ENCODE data around the gene SLC22A16.

The SLC22A16 gene

DNA sequence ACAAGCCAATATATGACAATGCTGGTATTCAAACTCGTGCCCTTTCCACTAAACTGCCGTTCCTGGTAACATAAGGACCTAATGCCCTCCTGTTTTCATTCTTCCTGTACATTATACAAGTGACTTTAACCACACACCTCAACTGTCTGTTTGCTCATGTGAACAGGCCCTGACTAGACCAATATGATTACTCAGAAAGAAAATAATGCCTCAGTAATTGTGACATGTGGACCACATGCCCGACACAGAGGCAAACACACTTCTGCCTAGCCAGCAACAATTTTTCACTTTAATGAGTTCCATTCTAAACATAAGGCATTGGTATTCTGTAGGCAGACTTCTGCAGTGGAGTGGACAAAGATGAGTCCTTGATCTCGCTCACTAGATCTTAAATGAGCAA lies 30.0 kb downstream of the SLC22A16 start:
- no peaks in the 10 kb centered on the region for H3K9me3 ChIP-seq (ENCODE audit: control insufficient read depth in 1 of 2, low read length in 2 of 2)
- no peaks in the 10 kb centered on the region for H3K36me3 ChIP-seq (ENCODE audit: control insufficient read depth in 1 of 2, insufficient read depth in 2 of 2, low read length in 2 of 2)
- H3K4me3 ChIP-seq (ENCODE audit: low read depth in 1 of 2, low read length in 2 of 2) = no peak overlapping the region
- no peak overlapping the region for H3K27ac ChIP-seq (ENCODE audit: low read length)
- H3K4me1 ChIP-seq (ENCODE audit: control insufficient read depth in 1 of 2, insufficient read depth in 2 of 2, low read length in 2 of 2) = no peaks in the 10 kb centered on the region
- no peaks in the 10 kb centered on the region for H3K27me3 ChIP-seq (ENCODE audit: low read depth, low read length)

- H3K9me3 ChIP-seq (ENCODE audit: control insufficient read depth in 1 of 2, low read length in 2 of 2) = peaks cover 0 to 3% of the 10 kb centered on the region in 2 donors
- H3K4me3 ChIP-seq (ENCODE audit: low read depth in 1 of 2, low read length in 2 of 2) = no peak overlapping the region
- H3K27ac ChIP-seq (ENCODE audit: low read length) = no peak overlapping the region
- H3K36me3 ChIP-seq (ENCODE audit: control insufficient read depth in 1 of 2, insufficient read depth in 2 of 2, low read length in 2 of 2) = no peaks in the 10 kb centered on the region
- no peaks in the 10 kb centered on the region for H3K4me1 ChIP-seq (ENCODE audit: control insufficient read depth in 1 of 2, insufficient read depth in 2 of 2, low read length in 2 of 2)
- no peaks in the 10 kb centered on the region for H3K27me3 ChIP-seq (ENCODE audit: low read depth, low read length)
Observed at GRCh38 chr6:110440026-110440425, 36.4 kb downstream of the SLC22A16 start.

- no peaks in the 10 kb centered on the region for H3K4me1 ChIP-seq (ENCODE audit: control insufficient read depth in 1 of 2, insufficient read depth in 2 of 2, low read length in 2 of 2)
- peaks cover 0 to 3% of the 10 kb centered on the region in 2 donors for H3K9me3 ChIP-seq (ENCODE audit: control insufficient read depth in 1 of 2, low read length in 2 of 2)
- no peak overlapping the region for H3K4me3 ChIP-seq (ENCODE audit: low read depth in 1 of 2, low read length in 2 of 2)
- H3K36me3 ChIP-seq (ENCODE audit: control insufficient read depth in 1 of 2, insufficient read depth in 2 of 2, low read length in 2 of 2) = no peaks in the 10 kb centered on the region
- no peak overlapping the region for H3K27ac ChIP-seq (ENCODE audit: low read length)
- H3K27me3 ChIP-seq (ENCODE audit: low read depth, low read length) = no peaks in the 10 kb centered on the region
Observed at GRCh38 chr6:110439356-110439755, 37.1 kb downstream of the SLC22A16 start.

DNA sequence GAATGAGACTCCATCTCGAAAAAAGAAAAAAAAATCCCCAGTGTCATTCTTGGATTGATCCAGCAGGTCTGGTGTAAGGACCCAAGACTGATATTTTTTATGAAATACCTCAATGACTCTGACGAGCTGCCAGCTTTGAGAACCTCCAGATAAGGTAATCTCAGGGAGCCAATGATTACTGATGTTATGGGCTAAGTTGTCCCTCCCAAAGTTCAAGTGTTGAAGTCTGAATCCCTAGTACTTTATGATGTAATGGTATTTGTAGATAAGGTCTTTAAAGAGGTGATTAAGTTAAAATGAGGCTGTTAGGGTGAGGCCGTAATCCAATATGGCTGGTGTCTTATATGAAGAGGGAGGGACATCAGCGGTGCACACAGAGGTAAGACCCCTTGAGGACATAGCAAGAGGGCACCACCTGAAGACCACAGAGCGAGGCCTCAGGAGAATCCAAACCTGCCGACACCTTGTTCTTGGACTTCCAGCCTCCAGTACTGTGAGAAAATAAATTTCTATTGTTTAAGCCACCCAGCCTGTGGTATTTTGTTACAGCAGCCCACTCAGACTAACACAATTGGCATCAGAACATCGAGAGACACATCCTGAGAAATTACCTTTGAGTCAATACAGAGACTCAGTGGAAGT lies 41.3 kb downstream of the SLC22A16 start:
- Histone ChIP-seq H3K9me3 (ENCODE audit: control insufficient read depth in 1 of 2, low read length in 2 of 2) (peaks cover 0 to 3% of the 10 kb centered on the region in 2 donors), H3K27me3 (ENCODE audit: low read depth, low read length) (no peaks in the 10 kb centered on the region), H3K36me3 (ENCODE audit: control insufficient read depth in 1 of 2, insufficient read depth in 2 of 2, low read length in 2 of 2) (no peaks in the 10 kb centered on the region), H3K4me1 (ENCODE audit: control insufficient read depth in 1 of 2, insufficient read depth in 2 of 2, low read length in 2 of 2) (no peaks in the 10 kb centered on the region), H3K4me3 (ENCODE audit: low read depth in 1 of 2, low read length in 2 of 2) (no peak overlapping the region), H3K27ac (ENCODE audit: low read length) (no peak overlapping the region)

DNA sequence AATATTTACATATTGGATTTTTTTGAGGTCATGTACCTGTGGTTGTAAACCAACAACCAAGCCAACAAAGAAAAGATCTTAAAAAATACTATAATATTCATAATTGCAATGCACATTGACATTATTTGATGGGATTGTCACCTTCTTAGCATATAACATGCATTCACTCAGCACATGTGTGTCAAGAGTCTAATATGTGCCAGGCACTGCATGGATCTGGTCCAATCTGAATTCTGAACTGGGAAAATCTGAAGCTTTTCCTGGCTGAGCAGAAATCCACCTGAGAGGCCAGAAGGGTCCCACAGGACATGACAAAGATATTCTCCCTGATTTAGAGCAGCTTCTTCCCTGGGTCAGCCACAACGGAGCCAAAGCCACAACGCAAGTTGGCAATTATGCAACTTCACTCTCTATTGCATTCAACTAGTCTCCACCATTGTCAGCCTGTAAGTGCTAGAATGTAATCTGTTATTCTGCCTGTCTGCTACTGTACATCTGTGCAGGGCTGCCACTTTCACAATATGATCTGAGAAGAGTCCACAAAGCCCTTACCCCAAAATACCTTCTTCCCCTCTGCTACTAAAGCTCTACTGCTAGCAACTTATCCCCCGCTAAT lies 44.0 kb downstream of the SLC22A16 start:
- Histone ChIP-seq H3K4me1 (ENCODE audit: control insufficient read depth in 1 of 2, insufficient read depth in 2 of 2, low read length in 2 of 2) (no peaks in the 10 kb centered on the region), H3K36me3 (ENCODE audit: control insufficient read depth in 1 of 2, insufficient read depth in 2 of 2, low read length in 2 of 2) (no peaks in the 10 kb centered on the region), H3K27me3 (ENCODE audit: low read depth, low read length) (no peaks in the 10 kb centered on the region), H3K9me3 (ENCODE audit: control insufficient read depth in 1 of 2, low read length in 2 of 2) (peaks cover 0 to 3% of the 10 kb centered on the region in 2 donors), H3K27ac (ENCODE audit: low read length) (no peak overlapping the region), H3K4me3 (ENCODE audit: low read depth in 1 of 2, low read length in 2 of 2) (no peak overlapping the region)

DNA sequence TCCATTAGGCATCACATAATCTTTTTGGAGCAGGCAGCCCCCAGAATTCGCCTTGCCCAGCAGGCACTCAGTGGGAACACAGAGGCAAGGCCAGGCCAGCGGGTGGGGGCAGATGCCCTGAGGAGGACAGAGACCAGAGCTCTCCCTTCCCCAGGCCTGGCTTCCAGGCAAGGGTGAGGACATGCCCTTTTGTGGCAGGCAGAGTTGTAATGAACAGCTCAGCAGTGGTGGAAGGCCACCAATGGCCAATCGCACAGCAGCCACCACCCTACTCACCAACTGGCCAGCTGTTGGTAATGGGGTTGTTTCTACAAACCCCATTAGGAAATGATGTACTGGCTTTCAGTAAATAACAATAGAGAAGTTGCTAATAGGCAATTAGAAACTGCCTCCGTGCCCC lies 45.7 kb downstream of the SLC22A16 start:
- no peaks in the 10 kb centered on the region for H3K4me1 ChIP-seq (ENCODE audit: control insufficient read depth in 1 of 2, insufficient read depth in 2 of 2, low read length in 2 of 2)
- H3K36me3 ChIP-seq (ENCODE audit: control insufficient read depth in 1 of 2, insufficient read depth in 2 of 2, low read length in 2 of 2) = no peaks in the 10 kb centered on the region
- peaks cover 0 to 3% of the 10 kb centered on the region in 2 donors for H3K9me3 ChIP-seq (ENCODE audit: control insufficient read depth in 1 of 2, low read length in 2 of 2)
- no peak overlapping the region for H3K4me3 ChIP-seq (ENCODE audit: low read depth in 1 of 2, low read length in 2 of 2)
- no peaks in the 10 kb centered on the region for H3K27me3 ChIP-seq (ENCODE audit: low read depth, low read length)
- H3K27ac ChIP-seq (ENCODE audit: low read length) = no peak overlapping the region

DNA sequence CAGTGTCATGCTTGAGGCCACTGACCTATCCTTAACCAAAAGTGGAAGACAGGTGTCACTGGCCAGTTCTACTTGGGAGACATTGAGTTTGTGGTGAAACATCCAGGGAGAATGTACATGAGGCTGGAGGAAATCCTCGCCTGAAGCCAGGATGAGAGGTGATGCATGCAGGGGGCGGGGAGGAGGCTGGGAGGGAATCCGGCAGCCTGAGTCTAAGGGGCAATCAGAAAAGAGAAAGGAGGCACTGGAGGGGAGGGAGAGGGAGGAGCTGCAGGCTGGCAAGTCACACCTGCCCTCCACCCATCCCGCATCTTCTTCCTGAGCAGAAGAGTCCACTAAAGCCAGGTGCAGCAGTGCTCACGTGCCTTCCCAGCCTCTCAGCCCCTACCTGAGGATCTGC lies 46.2 kb downstream of the SLC22A16 start:
- no peaks in the 10 kb centered on the region for H3K27me3 ChIP-seq (ENCODE audit: low read depth, low read length)
- no peaks in the 10 kb centered on the region for H3K36me3 ChIP-seq (ENCODE audit: control insufficient read depth in 1 of 2, insufficient read depth in 2 of 2, low read length in 2 of 2)
- H3K27ac ChIP-seq (ENCODE audit: low read length) = no peak overlapping the region
- H3K4me3 ChIP-seq (ENCODE audit: low read depth in 1 of 2, low read length in 2 of 2) = no peak overlapping the region
- no peaks in the 10 kb centered on the region for H3K4me1 ChIP-seq (ENCODE audit: control insufficient read depth in 1 of 2, insufficient read depth in 2 of 2, low read length in 2 of 2)
- peaks cover 0 to 2% of the 10 kb centered on the region in 2 donors for H3K9me3 ChIP-seq (ENCODE audit: control insufficient read depth in 1 of 2, low read length in 2 of 2)

DNA sequence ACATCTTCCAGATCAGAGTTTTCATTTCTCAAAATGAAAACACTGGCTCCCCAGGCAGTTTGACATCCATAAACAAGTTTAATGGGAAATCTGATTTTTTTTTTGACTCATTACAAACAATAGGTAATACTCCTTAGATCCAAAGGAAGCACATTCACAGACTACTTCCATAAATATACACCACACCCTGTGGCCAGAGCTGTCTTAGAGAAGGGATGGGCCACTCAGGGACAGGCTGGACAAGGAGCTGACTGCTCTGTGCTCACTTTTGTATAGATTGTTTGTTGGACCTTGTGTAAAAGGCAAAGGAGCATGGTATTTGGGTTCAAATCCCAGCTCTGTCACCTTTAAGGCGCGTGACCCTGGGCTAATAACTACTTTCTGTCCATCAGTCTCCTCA lies 48.3 kb downstream of the SLC22A16 start:
- no peaks in the 10 kb centered on the region for H3K27me3 ChIP-seq (ENCODE audit: low read depth, low read length)

GRCh38 chr6:110425816-110426215 lies 50.6 kb downstream of the SLC22A16 start:
- Histone ChIP-seq H3K9me3 (ENCODE audit: control insufficient read depth in 1 of 2, low read length in 2 of 2) (peaks cover 0 to 6% of the 10 kb centered on the region in 2 donors), H3K36me3 (ENCODE audit: control insufficient read depth in 1 of 2, insufficient read depth in 2 of 2, low read length in 2 of 2) (no peaks in the 10 kb centered on the region), H3K27ac (ENCODE audit: low read length) (no peak overlapping the region), H3K27me3 (ENCODE audit: low read depth, low read length) (no peaks in the 10 kb centered on the region), H3K4me1 (ENCODE audit: control insufficient read depth in 1 of 2, insufficient read depth in 2 of 2, low read length in 2 of 2) (no peaks in the 10 kb centered on the region), H3K4me3 (ENCODE audit: low read depth in 1 of 2, low read length in 2 of 2) (no peak overlapping the region)

More for the DNA sequence above, 48.3 kb downstream of the SLC22A16 start:
- Histone ChIP-seq H3K27ac (ENCODE audit: low read length) (no peak overlapping the region), H3K4me3 (ENCODE audit: low read depth in 1 of 2, low read length in 2 of 2) (no peak overlapping the region), H3K9me3 (ENCODE audit: control insufficient read depth in 1 of 2, low read length in 2 of 2) (no peaks in the 10 kb centered on the region), H3K36me3 (ENCODE audit: control insufficient read depth in 1 of 2, insufficient read depth in 2 of 2, low read length in 2 of 2) (no peaks in the 10 kb centered on the region), H3K4me1 (ENCODE audit: control insufficient read depth in 1 of 2, insufficient read depth in 2 of 2, low read length in 2 of 2) (no peaks in the 10 kb centered on the region)

GRCh38 chr6:110422444-110422822 lies 54.0 kb downstream of the SLC22A16 start:
- peaks cover 0 to 6% of the 10 kb centered on the region in 2 donors for H3K9me3 ChIP-seq (ENCODE audit: control insufficient read depth in 1 of 2, low read length in 2 of 2)
- no peak overlapping the region for H3K4me3 ChIP-seq (ENCODE audit: low read depth in 1 of 2, low read length in 2 of 2)
- H3K4me1 ChIP-seq (ENCODE audit: control insufficient read depth in 1 of 2, insufficient read depth in 2 of 2, low read length in 2 of 2) = no peaks in the 10 kb centered on the region
- H3K27me3 ChIP-seq (ENCODE audit: low read depth, low read length) = no peaks in the 10 kb centered on the region
- no peak overlapping the region for H3K27ac ChIP-seq (ENCODE audit: low read length)
- H3K36me3 ChIP-seq (ENCODE audit: control insufficient read depth in 1 of 2, insufficient read depth in 2 of 2, low read length in 2 of 2) = no peaks in the 10 kb centered on the region

GRCh38 chr6:110421749-110422443 lies 54.5 kb downstream of the SLC22A16 start:
- H3K9me3 ChIP-seq (ENCODE audit: control insufficient read depth in 1 of 2, low read length in 2 of 2) = peaks cover 0 to 6% of the 10 kb centered on the region in 2 donors

More at GRCh38 chr6:110421749-110422443, 54.5 kb downstream of the SLC22A16 start:
- no peaks in the 10 kb centered on the region for H3K27me3 ChIP-seq (ENCODE audit: low read depth, low read length)
- H3K4me1 ChIP-seq (ENCODE audit: control insufficient read depth in 1 of 2, insufficient read depth in 2 of 2, low read length in 2 of 2) = no peaks in the 10 kb centered on the region
- no peaks in the 10 kb centered on the region for H3K36me3 ChIP-seq (ENCODE audit: control insufficient read depth in 1 of 2, insufficient read depth in 2 of 2, low read length in 2 of 2)
- H3K4me3 ChIP-seq (ENCODE audit: low read depth in 1 of 2, low read length in 2 of 2) = no peak overlapping the region
- H3K27ac ChIP-seq (ENCODE audit: low read length) = no peak overlapping the region

All from muscle layer of duodenum (tissue), 2 donors.